HepG2 (cell line): ENCODE measurements around the gene MAML1. TPM values are rescaled to one million over a fixed set of nuclear protein-coding genes. Genes with fewer than 3 reads are reported as not detected.

Source experiments
- CREB1 ChIP-seq, 2 experiments: fragments of 450-650 bp in 1 of 2; IDR thresholded peaks; 2 replicates each; pipeline ENCODE4 v1.6.1; 2016 to 2017; ENCODE audit warnings: control low read depth in 1 of 2, mild to moderate bottlenecking in 1 of 2, missing compliant biosample characterization in 1 of 2, missing genetic modification characterization in 1 of 2
- CREM ChIP-seq, 2 experiments: sonication (generic) in 1 of 2; formaldehyde crosslinking in 1 of 2; IDR thresholded peaks; 2 replicates each; pipeline versions ENCODE4 v1.4.0 to v1.6.1; 2016 to 2020; ENCODE audit warnings: antibody characterized with exemption in 1 of 2, mild to moderate bottlenecking in 1 of 2, missing genetic modification reagents in 1 of 2
- FOXK2 ChIP-seq: fragments of 450-650 bp; IDR thresholded peaks from 2 replicates; pipeline ENCODE4 v1.6.1; 2016
- HIVEP1 ChIP-seq: sonication (generic); formaldehyde crosslinking; IDR thresholded peaks from 2 replicates; pipeline ENCODE4 v1.4.0; 2020; ENCODE audit warnings: mild to moderate bottlenecking, missing genetic modification reagents
- HMG20A ChIP-seq: IDR thresholded peaks from 2 replicates; pipeline ENCODE4 v1.6.1; 2016; ENCODE audit warnings: borderline replicate concordance
- MTF1 ChIP-seq: sonication (generic); formaldehyde crosslinking; IDR thresholded peaks from 2 replicates; pipeline ENCODE4 v1.5.0; 2020; ENCODE audit warnings: missing genetic modification reagents
- MYC ChIP-seq: sonication (generic); formaldehyde crosslinking; IDR thresholded peaks from 2 replicates; pipeline ENCODE4 v1.9.0; 2021; ENCODE audit warnings: missing genetic modification reagents, borderline replicate concordance
- SIN3A ChIP-seq: IDR thresholded peaks from 2 replicates; pipeline ENCODE4 v1.6.1; 2011; ENCODE audit warnings: low read depth, mild to moderate bottlenecking, control low read depth, low read length, borderline replicate concordance
- TAF1 ChIP-seq: sonication (generic); formaldehyde crosslinking; IDR thresholded peaks from 2 replicates; pipeline ENCODE4 v1.4.0; 2020; ENCODE audit warnings: missing genetic modification reagents
- TCF12 ChIP-seq, 2 experiments: fragments of 450-650 bp in 1 of 2; sonication (generic) in 1 of 2; formaldehyde crosslinking in 1 of 2; IDR thresholded peaks; 2 replicates each; pipeline versions ENCODE4 v1.6.1 to v1.8.0; 2017 to 2022; ENCODE audit warnings: antibody characterized with exemption in 1 of 2, mild to moderate bottlenecking in 1 of 2, missing genetic modification reagents in 1 of 2, moderate library complexity in 1 of 2
- ZKSCAN5 ChIP-seq: sonication (generic); formaldehyde crosslinking; IDR thresholded peaks from 2 replicates; pipeline ENCODE4 v1.5.1; 2020; ENCODE audit warnings: mild to moderate bottlenecking, missing genetic modification reagents
- ZNF180 ChIP-seq: sonication (generic); formaldehyde crosslinking; IDR thresholded peaks from 2 replicates; pipeline ENCODE4 v1.4.0; 2020; ENCODE audit warnings: low read depth, missing genetic modification reagents, borderline replicate concordance
- ZNF337 ChIP-seq: sonication (generic); formaldehyde crosslinking; IDR thresholded peaks from 2 replicates; pipeline ENCODE4 v1.5.1; 2020; ENCODE audit warnings: missing genetic modification reagents, low read depth, mild to moderate bottlenecking, borderline replicate concordance
- ZNF484 ChIP-seq: sonication (generic); formaldehyde crosslinking; IDR thresholded peaks from 2 replicates; pipeline ENCODE4 v1.5.1; 2020; ENCODE audit warnings: mild to moderate bottlenecking, low read depth, missing genetic modification reagents, borderline replicate concordance
- ZNF501 ChIP-seq: sonication (generic); formaldehyde crosslinking; IDR thresholded peaks from 2 replicates; pipeline ENCODE4 v1.5.1; 2020; ENCODE audit warnings: mild to moderate bottlenecking, moderate library complexity, missing genetic modification reagents
- ZNF547 ChIP-seq: sonication (generic); formaldehyde crosslinking; IDR thresholded peaks from 2 replicates; pipeline ENCODE4 v1.5.1; 2020; ENCODE audit warnings: mild to moderate bottlenecking, missing genetic modification reagents
- ZNF747 ChIP-seq: sonication (generic); formaldehyde crosslinking; IDR thresholded peaks from 2 replicates; pipeline ENCODE4 v1.8.1; 2023; ENCODE audit warnings: missing genetic modification reagents, mild to moderate bottlenecking, borderline replicate concordance
- ZSCAN22 ChIP-seq: sonication (generic); formaldehyde crosslinking; IDR thresholded peaks from 2 replicates; pipeline ENCODE4 v1.4.0; 2020; ENCODE audit warnings: mild to moderate bottlenecking, missing genetic modification reagents
- polyA plus RNA-seq, 8 experiments: library from polyadenylated mRNA; depleted of rRNA in 3 of 8; stranded (reverse) in 7 of 8; unstranded in 1 of 8; fragments of >200 nt; fragmentation: Illumina TruSeq in 4 of 8; extraction: Trizol in 4 of 8; gene quantifications; 2 replicates each; pipeline versions ENCODE4 v1.2.1 to v1.2.3, GENCODE V29; 2011 to 2016; ENCODE audit warnings: low read depth in 4 of 8, missing spikeins in 1 of 8, mixed read lengths in 1 of 8; ENCODE audit not compliant: insufficient read depth in 1 of 8
- total RNA-seq, 5 experiments: library from RNA; depleted of rRNA; stranded (reverse); fragments of >200 nt; fragmentation: Illumina TruSeq; extraction: Trizol; gene quantifications; 2 replicates each; pipeline ENCODE4 v1.2.3, GENCODE V29; 2016; ENCODE audit warnings: low read depth in 1 of 5
- TF ChIP-seq, protein P1 (sequence below): IDR thresholded peaks from 2 replicates; pipeline ENCODE4 v1.6.1; 2018; ENCODE audit warnings: missing genetic modification reagents, mild to moderate bottlenecking, missing compliant biosample characterization
- TF ChIP-seq, protein P2 (sequence below): sonication (generic); formaldehyde crosslinking; conservative IDR thresholded peaks from 2 replicates; pipeline ENCODE4 v1.8.0; 2022; ENCODE audit warnings: missing genetic modification reagents
- TF ChIP-seq, protein P3 (sequence below): sonication (generic); formaldehyde crosslinking; IDR thresholded peaks from 2 replicates; pipeline ENCODE4 v1.5.0; 2020; ENCODE audit warnings: mild to moderate bottlenecking, missing genetic modification reagents
- TF ChIP-seq, protein P4 (sequence below): sonication (generic); formaldehyde crosslinking; IDR thresholded peaks from 2 replicates; pipeline ENCODE4 v1.5.0; 2020; ENCODE audit warnings: mild to moderate bottlenecking, missing genetic modification reagents

The MAML1 gene
- total and polyA plus RNA-seq, 2 of the 13 experiments (the other 11 are each of a cell fraction or from before 2014, with no cell fraction given) = 10.0 to 10.8 TPM

DNA sequence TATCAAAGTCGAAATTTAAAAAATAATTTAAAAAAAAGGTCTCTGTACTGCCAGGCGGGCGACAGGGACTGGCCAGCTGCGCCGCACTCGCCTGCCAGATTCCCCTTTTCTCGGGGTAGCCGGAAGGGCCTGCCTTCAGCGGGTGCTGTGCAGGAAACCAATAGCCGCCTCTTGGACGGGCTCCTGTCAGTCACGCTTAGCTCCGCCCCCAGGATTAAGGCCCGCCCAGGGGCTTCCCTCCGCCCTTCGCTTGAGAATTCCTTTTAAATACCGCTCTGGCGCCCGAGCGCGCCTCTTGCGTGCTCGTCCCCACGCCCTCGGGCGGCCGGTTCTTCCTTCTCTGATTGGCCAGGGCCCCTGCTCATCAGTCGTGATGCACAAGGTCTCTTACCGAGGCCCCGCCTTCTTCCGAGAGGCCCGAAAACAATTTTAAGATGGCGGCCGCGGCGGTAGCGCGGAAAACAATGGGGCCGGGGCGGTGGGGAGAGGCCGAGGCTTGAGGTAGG, at the start of gene MAML1 (continued):
- TF ChIP-seq ZSCAN22 (CRISPR knock-in tag) (no peak), ZNF747 (CRISPR knock-in tag) (no peak), CREB1 (IDR thresholded peaks at IDR 0.05) (peak; percentile 88), CREB1 (CRISPR knock-in tag; IDR thresholded peaks at IDR 0.05) (peak; percentile 92), ZKSCAN5 (CRISPR knock-in tag) (no peak), ZNF337 (no peak), TCF12 (IDR thresholded peaks at IDR 0.05) (no peak), TCF12 (CRISPR knock-in tag; IDR thresholded peaks at IDR 0.05) (no peak), HMG20A (CRISPR knock-in tag) (no peak), MYC (0 out of 2 replicates have a peak, but pooled peaks have one; percentile 27), ZNF547 (CRISPR knock-in tag) (no peak), ZNF484 (CRISPR knock-in tag) (no peak), CREM (IDR thresholded peaks at IDR 0.05) (peak; percentile 80), CREM (CRISPR knock-in tag; IDR thresholded peaks at IDR 0.05) (no peak), MTF1 (no peak), ZNF180 (CRISPR knock-in tag) (no peak), SIN3A (0 out of 2 replicates have a peak, but pooled peaks have one; percentile 56), HIVEP1 (CRISPR knock-in tag) (peak; percentile 70), ZNF501 (CRISPR knock-in tag) (peak; percentile 81), FOXK2 (no peak), TAF1 (CRISPR knock-in tag) (peak; percentile 93)
- TF ChIP-seq, protein P1, sequence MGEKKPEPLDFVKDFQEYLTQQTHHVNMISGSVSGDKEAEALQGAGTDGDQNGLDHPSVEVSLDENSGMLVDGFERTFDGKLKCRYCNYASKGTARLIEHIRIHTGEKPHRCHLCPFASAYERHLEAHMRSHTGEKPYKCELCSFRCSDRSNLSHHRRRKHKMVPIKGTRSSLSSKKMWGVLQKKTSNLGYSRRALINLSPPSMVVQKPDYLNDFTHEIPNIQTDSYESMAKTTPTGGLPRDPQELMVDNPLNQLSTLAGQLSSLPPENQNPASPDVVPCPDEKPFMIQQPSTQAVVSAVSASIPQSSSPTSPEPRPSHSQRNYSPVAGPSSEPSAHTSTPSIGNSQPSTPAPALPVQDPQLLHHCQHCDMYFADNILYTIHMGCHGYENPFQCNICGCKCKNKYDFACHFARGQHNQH (CRISPR knock-in tag) = 0 out of 2 replicates have a peak, but pooled peaks have one; percentile 41
- TF ChIP-seq, protein P2, sequence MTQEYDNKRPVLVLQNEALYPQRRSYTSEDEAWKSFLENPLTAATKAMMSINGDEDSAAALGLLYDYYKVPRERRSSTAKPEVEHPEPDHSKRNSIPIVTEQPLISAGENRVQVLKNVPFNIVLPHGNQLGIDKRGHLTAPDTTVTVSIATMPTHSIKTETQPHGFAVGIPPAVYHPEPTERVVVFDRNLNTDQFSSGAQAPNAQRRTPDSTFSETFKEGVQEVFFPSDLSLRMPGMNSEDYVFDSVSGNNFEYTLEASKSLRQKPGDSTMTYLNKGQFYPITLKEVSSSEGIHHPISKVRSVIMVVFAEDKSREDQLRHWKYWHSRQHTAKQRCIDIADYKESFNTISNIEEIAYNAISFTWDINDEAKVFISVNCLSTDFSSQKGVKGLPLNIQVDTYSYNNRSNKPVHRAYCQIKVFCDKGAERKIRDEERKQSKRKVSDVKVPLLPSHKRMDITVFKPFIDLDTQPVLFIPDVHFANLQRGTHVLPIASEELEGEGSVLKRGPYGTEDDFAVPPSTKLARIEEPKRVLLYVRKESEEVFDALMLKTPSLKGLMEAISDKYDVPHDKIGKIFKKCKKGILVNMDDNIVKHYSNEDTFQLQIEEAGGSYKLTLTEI (CRISPR knock-in tag) = no peak
- TF ChIP-seq, protein P3, sequence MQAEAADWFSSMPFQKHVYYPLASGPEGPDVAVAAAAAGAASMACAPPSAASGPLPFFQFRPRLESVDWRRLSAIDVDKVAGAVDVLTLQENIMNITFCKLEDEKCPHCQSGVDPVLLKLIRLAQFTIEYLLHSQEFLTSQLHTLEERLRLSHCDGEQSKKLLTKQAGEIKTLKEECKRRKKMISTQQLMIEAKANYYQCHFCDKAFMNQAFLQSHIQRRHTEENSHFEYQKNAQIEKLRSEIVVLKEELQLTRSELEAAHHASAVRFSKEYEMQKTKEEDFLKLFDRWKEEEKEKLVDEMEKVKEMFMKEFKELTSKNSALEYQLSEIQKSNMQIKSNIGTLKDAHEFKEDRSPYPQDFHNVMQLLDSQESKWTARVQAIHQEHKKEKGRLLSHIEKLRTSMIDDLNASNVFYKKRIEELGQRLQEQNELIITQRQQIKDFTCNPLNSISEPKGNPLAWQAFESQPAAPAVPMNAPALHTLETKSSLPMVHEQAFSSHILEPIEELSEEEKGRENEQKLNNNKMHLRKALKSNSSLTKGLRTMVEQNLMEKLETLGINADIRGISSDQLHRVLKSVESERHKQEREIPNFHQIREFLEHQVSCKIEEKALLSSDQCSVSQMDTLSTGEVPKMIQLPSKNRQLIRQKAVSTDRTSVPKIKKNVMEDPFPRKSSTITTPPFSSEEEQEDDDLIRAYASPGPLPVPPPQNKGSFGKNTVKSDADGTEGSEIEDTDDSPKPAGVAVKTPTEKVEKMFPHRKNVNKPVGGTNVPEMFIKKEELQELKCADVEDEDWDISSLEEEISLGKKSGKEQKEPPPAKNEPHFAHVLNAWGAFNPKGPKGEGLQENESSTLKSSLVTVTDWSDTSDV = 0 out of 2 replicates have a peak, but pooled peaks have one; percentile 52
- TF ChIP-seq, protein P4, sequence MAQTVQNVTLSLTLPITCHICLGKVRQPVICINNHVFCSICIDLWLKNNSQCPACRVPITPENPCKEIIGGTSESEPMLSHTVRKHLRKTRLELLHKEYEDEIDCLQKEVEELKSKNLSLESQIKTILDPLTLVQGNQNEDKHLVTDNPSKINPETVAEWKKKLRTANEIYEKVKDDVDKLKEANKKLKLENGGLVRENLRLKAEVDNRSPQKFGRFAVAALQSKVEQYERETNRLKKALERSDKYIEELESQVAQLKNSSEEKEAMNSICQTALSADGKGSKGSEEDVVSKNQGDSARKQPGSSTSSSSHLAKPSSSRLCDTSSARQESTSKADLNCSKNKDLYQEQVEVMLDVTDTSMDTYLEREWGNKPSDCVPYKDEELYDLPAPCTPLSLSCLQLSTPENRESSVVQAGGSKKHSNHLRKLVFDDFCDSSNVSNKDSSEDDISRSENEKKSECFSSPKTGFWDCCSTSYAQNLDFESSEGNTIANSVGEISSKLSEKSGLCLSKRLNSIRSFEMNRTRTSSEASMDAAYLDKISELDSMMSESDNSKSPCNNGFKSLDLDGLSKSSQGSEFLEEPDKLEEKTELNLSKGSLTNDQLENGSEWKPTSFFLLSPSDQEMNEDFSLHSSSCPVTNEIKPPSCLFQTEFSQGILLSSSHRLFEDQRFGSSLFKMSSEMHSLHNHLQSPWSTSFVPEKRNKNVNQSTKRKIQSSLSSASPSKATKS (CRISPR knock-in tag) = no peak
